ENCODE measurements around the gene MAGEL2. TPM values are rescaled to one million over a fixed set of nuclear protein-coding genes. Genes with fewer than 3 reads are reported as not detected.

MAGEL2 gene
- total and polyA plus RNA-seq, 2 experiments from 2014 or later: 4.8 to 10.1 TPM

DNA sequence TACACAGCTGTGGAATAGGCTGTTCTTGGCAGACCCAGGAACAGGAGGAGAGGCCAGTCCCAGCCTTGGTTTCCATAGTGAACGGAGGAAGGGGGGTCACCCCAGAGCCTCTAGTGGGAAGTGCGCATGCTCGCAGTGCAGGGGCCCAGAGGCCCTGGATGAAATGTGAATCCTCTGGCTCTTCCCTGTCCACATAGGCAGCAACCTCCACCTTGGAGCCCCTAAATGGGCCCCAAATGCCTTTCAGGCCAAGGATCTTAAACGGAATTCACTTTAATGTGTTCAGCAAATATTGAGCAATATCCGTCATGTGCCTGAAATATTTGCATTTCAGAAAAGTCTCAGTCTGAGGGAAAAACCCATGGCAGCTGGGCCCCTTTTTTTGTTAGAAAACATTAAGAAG, 42.8 kb upstream of the MAGEL2 start:
- DNase-seq (ENCODE audit: low spot score): peak; percentile 53
- no peak overlapping the region for H3K27ac ChIP-seq (ENCODE audit: low read depth)
- no peak overlapping the region for H3K4me3 Mint-ChIP-seq
- no peak overlapping the region for H3K4me2 ChIP-seq
- H2AFZ ChIP-seq: no peak overlapping the region; the same call in 1 of the 2 replicates
- H3K9me3 Mint-ChIP-seq: peaks cover 80% of the 10 kb centered on the region
- ATAC-seq: peak; percentile 77
- H3K27me3 Mint-ChIP-seq (ENCODE audit: insufficient read depth, low read depth, poor library complexity): peaks cover 5% of the 10 kb centered on the region
- peaks cover 24% of the 10 kb centered on the region for H3K36me3 Mint-ChIP-seq (ENCODE audit: low read depth)
- TF ChIP-seq NANOG (IDR thresholded peaks at IDR 0.05; ENCODE audit: borderline replicate concordance) (no peak), REST (IDR thresholded peaks at IDR 0.05; ENCODE audit: unreplicated experiment) (no peak)
- peaks cover 3% of the 10 kb centered on the region; the same call in 1 of the 2 replicates for H3K79me2 ChIP-seq (replicated peaks; ENCODE audit: insufficient read depth)
- peaks cover 18% of the 10 kb centered on the region for H3K4me1 Mint-ChIP-seq
- H3K4me1 ChIP-seq (ENCODE audit: insufficient read depth): 0 out of 2 replicates have a peak, but pooled peaks cover 3% of the 10 kb centered on the region
- H4K20me1 ChIP-seq (replicated peaks; ENCODE audit: insufficient read depth): 0 out of 2 replicates have a peak, but pooled peaks cover 5% of the 10 kb centered on the region
- H3K27me3 ChIP-seq (ENCODE audit: insufficient read depth): no peaks in the 10 kb centered on the region
- no peaks in the 10 kb centered on the region for H3K36me3 ChIP-seq (ENCODE audit: insufficient read depth)
- H3K9me2 ChIP-seq (ENCODE audit: insufficient read depth): no peaks in the 10 kb centered on the region
- no peaks in the 10 kb centered on the region for H3F3A ChIP-seq (replicated peaks; ENCODE audit: low read depth)
- no peak overlapping the region for H3K27ac Mint-ChIP-seq
- no peak overlapping the region for H3K4me3 ChIP-seq

DNA sequence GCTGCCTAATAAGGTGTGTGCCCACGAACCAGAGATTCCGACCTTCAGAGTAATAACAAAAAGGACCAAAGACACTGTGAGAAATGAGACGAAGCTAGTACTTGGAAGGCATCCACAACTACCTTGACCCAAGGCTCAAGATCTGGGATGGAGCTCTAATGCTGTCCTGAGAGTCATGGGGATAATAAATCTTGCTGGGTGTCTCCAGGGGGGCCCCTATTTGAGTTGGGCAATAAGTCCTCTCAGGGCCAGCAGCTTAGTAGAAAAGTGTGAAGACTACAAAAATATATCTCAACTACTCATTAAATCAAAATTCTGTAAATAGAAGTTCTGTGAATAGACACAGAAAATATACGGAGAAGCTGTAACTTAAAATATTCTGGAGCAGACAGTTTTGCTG, 42.3 kb upstream of the MAGEL2 start:
- peaks cover 18% of the 10 kb centered on the region for H3K4me1 Mint-ChIP-seq
- H3K9me3 Mint-ChIP-seq: peaks cover 77% of the 10 kb centered on the region
- Histone ChIP-seq H3K4me3 (no peak overlapping the region), H3K4me2 (no peak overlapping the region), H3F3A (replicated peaks; ENCODE audit: low read depth) (no peaks in the 10 kb centered on the region), H3K9me2 (ENCODE audit: insufficient read depth) (no peaks in the 10 kb centered on the region), H2AFZ (no peak overlapping the region), H3K27me3 (ENCODE audit: insufficient read depth) (no peaks in the 10 kb centered on the region), H3K36me3 (ENCODE audit: insufficient read depth) (no peaks in the 10 kb centered on the region), H3K4me1 (ENCODE audit: insufficient read depth) (0 out of 2 replicates have a peak, but pooled peaks cover 3% of the 10 kb centered on the region), H3K79me2 (replicated peaks; ENCODE audit: insufficient read depth) (peaks cover 3% of the 10 kb centered on the region; the same call in 1 of the 2 replicates), H3K27ac (ENCODE audit: low read depth) (no peak overlapping the region), H4K20me1 (replicated peaks; ENCODE audit: insufficient read depth) (0 out of 2 replicates have a peak, but pooled peaks cover 5% of the 10 kb centered on the region)
- DNase-seq (ENCODE audit: low spot score) (no peak), ATAC-seq (no peak)
- no peak overlapping the region for H3K4me3 Mint-ChIP-seq
- no peak overlapping the region for H3K27ac Mint-ChIP-seq
- peaks cover 20% of the 10 kb centered on the region for H3K36me3 Mint-ChIP-seq (ENCODE audit: low read depth)
- peaks cover 3% of the 10 kb centered on the region for H3K27me3 Mint-ChIP-seq (ENCODE audit: insufficient read depth, low read depth, poor library complexity)
- TF ChIP-seq POLR2AphosphoS5 (IDR thresholded peaks at IDR 0.05; ENCODE audit: low read depth) (no peak), EZH2phosphoT487 (IDR thresholded peaks at IDR 0.05; ENCODE audit: unreplicated experiment) (no peak), ZNF331 (CRISPR knock-in tag; IDR thresholded peaks at IDR 0.05; ENCODE audit: low read depth) (no peak)
- TF ChIP-seq, protein P1, sequence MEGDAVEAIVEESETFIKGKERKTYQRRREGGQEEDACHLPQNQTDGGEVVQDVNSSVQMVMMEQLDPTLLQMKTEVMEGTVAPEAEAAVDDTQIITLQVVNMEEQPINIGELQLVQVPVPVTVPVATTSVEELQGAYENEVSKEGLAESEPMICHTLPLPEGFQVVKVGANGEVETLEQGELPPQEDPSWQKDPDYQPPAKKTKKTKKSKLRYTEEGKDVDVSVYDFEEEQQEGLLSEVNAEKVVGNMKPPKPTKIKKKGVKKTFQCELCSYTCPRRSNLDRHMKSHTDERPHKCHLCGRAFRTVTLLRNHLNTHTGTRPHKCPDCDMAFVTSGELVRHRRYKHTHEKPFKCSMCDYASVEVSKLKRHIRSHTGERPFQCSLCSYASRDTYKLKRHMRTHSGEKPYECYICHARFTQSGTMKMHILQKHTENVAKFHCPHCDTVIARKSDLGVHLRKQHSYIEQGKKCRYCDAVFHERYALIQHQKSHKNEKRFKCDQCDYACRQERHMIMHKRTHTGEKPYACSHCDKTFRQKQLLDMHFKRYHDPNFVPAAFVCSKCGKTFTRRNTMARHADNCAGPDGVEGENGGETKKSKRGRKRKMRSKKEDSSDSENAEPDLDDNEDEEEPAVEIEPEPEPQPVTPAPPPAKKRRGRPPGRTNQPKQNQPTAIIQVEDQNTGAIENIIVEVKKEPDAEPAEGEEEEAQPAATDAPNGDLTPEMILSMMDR (conservative IDR thresholded peaks at IDR 0.05; ENCODE audit: low read depth in 2 of 2): no peak
